Tibial artery (tissue), 4 donors: ENCODE measurements around the gene FHAD1.

Experiments
- DNase-seq, 2 donors: peaks; one replicate each; pipeline ENCODE4 v3.0.0-alpha.2; 2019
- H3K27ac ChIP-seq, 2 donors: fragments of 200-600 bp; sonication (generic) in 1 of 2; 1 replicate in 1 of 2; 2 replicates in 1 of 2; pipeline ENCODE4 v1.5.1; 2018 to 2019; ENCODE audit warnings: mild to moderate bottlenecking in 1 of 2
- H3K27me3 ChIP-seq, 2 donors: fragments of 200-600 bp; sonication (generic) in 1 of 2; one replicate each; pipeline versions ENCODE4 v1.5.1 to v1.6.0; 2016 to 2019
- H3K36me3 ChIP-seq, 3 donors: fragments of 200-600 bp; sonication (generic) in 2 of 3; one replicate each; pipeline ENCODE4 v1.5.1; 2016 to 2019; ENCODE audit warnings: mild to moderate bottlenecking in 2 of 3
- H3K4me1 ChIP-seq, 4 donors: fragments of 200-600 bp; sonication (generic) in 2 of 4; 1 replicate in 3 of 4; 2 replicates in 1 of 4; pipeline ENCODE4 v1.5.1; 2016 to 2019
- H3K4me3 ChIP-seq, 2 donors: fragments of 200-600 bp; sonication (generic) in 1 of 2; 1 replicate in 1 of 2; 2 replicates in 1 of 2; pipeline ENCODE4 v1.5.1; 2018 to 2019; ENCODE audit warnings: mild to moderate bottlenecking in 2 of 2
- H3K9me3 ChIP-seq, 3 donors: fragments of 200-600 bp; sonication (generic) in 1 of 3; one replicate each; pipeline ENCODE4 v1.5.1; 2016 to 2019
- CTCF ChIP-seq, 2 experiments: fragments of 200-600 bp in 1 of 2; fragments of 450-650 bp in 1 of 2; IDR thresholded peaks; one replicate each; pipeline ENCODE4 v1.5.1; 2017 to 2019; ENCODE audit warnings: antibody characterized with exemption in 2 of 2, mild to moderate bottlenecking in 1 of 2, moderate library complexity in 1 of 2
- intact Hi-C: fragments of 100-400 bp; cut with DNase I; formaldehyde crosslinking; loops from one replicate; pipeline ENCODE4 v1.15.0; 2023; ENCODE audit warnings: low total_unique reads

FHAD1 gene

GRCh38 chr1:15204931-15205330 is 42.1 kb upstream of the FHAD1 start:
- Histone ChIP-seq H3K27ac (peak overlapping the region in 1 of 2 donors; percentile 81), H3K4me1 (peaks cover 0 to 97% (median 43%) of the 10 kb centered on the region in 4 donors)

GRCh38 chr1:15205586-15206346 is 41.3 kb upstream of the FHAD1 start:
- intact Hi-C loops: no loop called here
- peak overlapping the region in 1 of 2 donors; percentile 32 for H3K27ac ChIP-seq
- no peaks in the 10 kb centered on the region for H3K27me3 ChIP-seq
- peaks cover 0 to 97% (median 50%) of the 10 kb centered on the region in 4 donors for H3K4me1 ChIP-seq
- TF ChIP-seq CTCF (IDR thresholded peaks at IDR 0.05): no peak
- no peak overlapping the region for H3K4me3 ChIP-seq
- no peaks in the 10 kb centered on the region for H3K36me3 ChIP-seq
- no peak for DNase-seq
- no peaks in the 10 kb centered on the region for H3K9me3 ChIP-seq

More at GRCh38 chr1:15204931-15205330, 42.1 kb upstream of the FHAD1 start:
- Histone ChIP-seq H3K27me3 (no peaks in the 10 kb centered on the region), H3K9me3 (no peaks in the 10 kb centered on the region), H3K36me3 (no peaks in the 10 kb centered on the region), H3K4me3 (no peak overlapping the region)
- intact Hi-C loops: no loop called here
- no peak for DNase-seq
- no peak for TF ChIP-seq CTCF (IDR thresholded peaks at IDR 0.05)

GRCh38 chr1:15206418-15207030 is 40.5 kb upstream of the FHAD1 start:
- H3K4me1 ChIP-seq: peaks cover 0 to 97% (median 52%) of the 10 kb centered on the region in 4 donors
- no peak for TF ChIP-seq CTCF (IDR thresholded peaks at IDR 0.05)
- intact Hi-C loops: no loop called here
- H3K27me3 ChIP-seq: no peaks in the 10 kb centered on the region
- no peaks in the 10 kb centered on the region for H3K36me3 ChIP-seq
- no peak overlapping the region for H3K4me3 ChIP-seq
- no peak for DNase-seq
- H3K27ac ChIP-seq: peak overlapping the region in 1 of 2 donors; percentile 32
- H3K9me3 ChIP-seq: no peaks in the 10 kb centered on the region

GRCh38 chr1:15207031-15207828 is 39.8 kb upstream of the FHAD1 start:
- peak overlapping the region in 1 of 2 donors; percentile 32 for H3K27ac ChIP-seq
- DNase-seq: no peak
- H3K4me1 ChIP-seq: peaks cover 0 to 97% (median 48%) of the 10 kb centered on the region in 4 donors
- no peaks in the 10 kb centered on the region for H3K36me3 ChIP-seq
- no peaks in the 10 kb centered on the region for H3K9me3 ChIP-seq
- H3K4me3 ChIP-seq: no peak overlapping the region
- H3K27me3 ChIP-seq: no peaks in the 10 kb centered on the region
- intact Hi-C loops: no loop called here
- no peak for TF ChIP-seq CTCF (IDR thresholded peaks at IDR 0.05)

GRCh38 chr1:15207829-15208429 is 39.1 kb upstream of the FHAD1 start:
- H3K36me3 ChIP-seq: no peaks in the 10 kb centered on the region
- H3K27me3 ChIP-seq: no peaks in the 10 kb centered on the region
- H3K27ac ChIP-seq: peak overlapping the region in 1 of 2 donors; percentile 32
- no peaks in the 10 kb centered on the region for H3K9me3 ChIP-seq
- no peak for DNase-seq
- H3K4me3 ChIP-seq: no peak overlapping the region
- TF ChIP-seq CTCF (IDR thresholded peaks at IDR 0.05): no peak
- peaks cover 0 to 97% (median 49%) of the 10 kb centered on the region in 4 donors for H3K4me1 ChIP-seq
- intact Hi-C loops: no loop called here
